ENCODE measurements around the gene PIGW. TPM values are rescaled to one million over a fixed set of nuclear protein-coding genes. Genes with fewer than 3 reads are reported as not detected.

Gene PIGW
- total and polyA plus RNA-seq, 10 of the 15 experiments (the other 5 are each of a cell fraction or from before 2014, with no cell fraction given) = 6.0 to 31.5 (median 13.8) TPM

DNA sequence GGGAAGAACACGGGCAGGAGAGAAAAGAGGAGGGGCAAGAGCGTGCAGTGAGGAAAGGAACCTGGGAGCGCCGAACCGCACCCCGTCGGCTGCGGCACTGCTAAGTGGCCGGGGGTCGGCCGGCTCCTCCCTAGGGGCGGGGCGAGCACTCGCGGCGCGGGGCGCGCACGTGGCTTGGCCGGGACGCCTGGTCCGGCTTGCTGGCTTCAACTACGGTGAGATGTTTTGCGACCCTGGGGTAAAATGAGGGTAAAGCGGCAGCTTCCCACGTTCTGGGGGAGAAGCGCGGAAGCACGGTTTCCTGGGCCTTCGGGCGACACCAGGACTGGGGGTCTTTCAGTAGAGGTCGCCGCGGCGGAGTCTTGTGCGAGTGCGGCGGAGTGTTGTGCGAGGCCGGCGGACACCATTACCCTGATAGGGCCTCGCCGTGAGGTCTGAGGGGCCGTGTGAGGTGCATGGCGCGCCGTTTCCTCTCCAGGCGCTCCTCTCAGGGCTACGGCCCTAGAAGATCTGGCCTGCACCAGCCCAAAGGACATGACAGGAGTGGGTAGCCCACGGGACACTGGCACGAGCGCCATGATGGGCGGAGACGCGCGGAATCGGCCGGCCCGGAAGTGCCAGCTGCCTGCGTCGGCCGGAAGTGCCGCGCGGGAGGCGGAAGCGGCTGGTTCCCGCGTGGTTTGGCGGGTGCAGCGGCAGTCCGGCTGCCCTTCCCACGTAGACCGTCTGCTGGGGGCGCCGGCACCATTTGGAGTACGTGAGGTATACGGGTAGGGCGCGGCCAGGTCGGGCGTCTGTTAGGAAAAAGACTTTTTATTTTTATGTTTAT, at the start of gene PIGW, which contains the start of gene MYO19 (continued):
- TF ChIP-seq PRDM15 (CRISPR knock-in tag; IDR thresholded peaks at IDR 0.05) (no peak), GATAD2B (conservative IDR thresholded peaks at IDR 0.05; ENCODE audit: low read depth) (peak; percentile 97), RCOR1 (conservative IDR thresholded peaks at IDR 0.05; ENCODE audit: low read depth, low read length) (no peak), CREM (IDR thresholded peaks at IDR 0.05; ENCODE audit: low read depth) (peak; percentile 64), EGR1 (IDR thresholded peaks at IDR 0.05; ENCODE audit: borderline replicate concordance in 1 of 2, low read depth in 2 of 2, low read length in 2 of 2) (peak in 1 of 2 experiments; percentile 35; a peak in 1 of 3 replicates), SUPT20H (IDR thresholded peaks at IDR 0.05; ENCODE audit: borderline replicate concordance, control insufficient read depth, low read depth, low read length) (no peak), IRF4 (IDR thresholded peaks at IDR 0.05; ENCODE audit: low read depth, low read length) (no peak), PAX5 (IDR thresholded peaks at IDR 0.05; ENCODE audit: borderline replicate concordance, low read depth, low read length) (no peak), LARP7 (IDR thresholded peaks at IDR 0.05) (peak; percentile 67; the same call in 1 of the 2 replicates), E4F1 (IDR thresholded peaks at IDR 0.05; ENCODE audit: borderline replicate concordance, partially characterized antibody) (peak; percentile 90), MXI1 (IDR thresholded peaks at IDR 0.05; ENCODE audit: low read depth, low read length) (peak; percentile 98), POLR2AphosphoS2 (IDR thresholded peaks at IDR 0.05; ENCODE audit: low read depth, low read length) (peak; percentile 79; the same call in 1 of the 2 replicates), JUND (IDR thresholded peaks at IDR 0.05; ENCODE audit: low read depth, low read length) (no peak), NR2F1 (conservative IDR thresholded peaks at IDR 0.05) (no peak; the same call in 1 of the 2 replicates), PBX3 (IDR thresholded peaks at IDR 0.05; ENCODE audit: insufficient replicate concordance, low read depth, low read length) (peak; percentile 45), SPI1 (IDR thresholded peaks at IDR 0.05; ENCODE audit: borderline replicate concordance, insufficient read depth, low read depth, low read length) (peak; percentile 51; the same call in 1 of the 2 replicates), SREBF1 (IDR thresholded peaks at IDR 0.05; ENCODE audit: low read length) (no peak)
